ENCODE measurements around the gene SLC9A9. TPM values are rescaled to one million over a fixed set of nuclear protein-coding genes. Genes with fewer than 3 reads are reported as not detected.
A peak's percentile ranks its signal among the peaks of the same experiment; 100 is the strongest.

Gene SLC9A9
- total and polyA plus RNA-seq, 2 donors, result 20.5 to 21.2 TPM

DNA sequence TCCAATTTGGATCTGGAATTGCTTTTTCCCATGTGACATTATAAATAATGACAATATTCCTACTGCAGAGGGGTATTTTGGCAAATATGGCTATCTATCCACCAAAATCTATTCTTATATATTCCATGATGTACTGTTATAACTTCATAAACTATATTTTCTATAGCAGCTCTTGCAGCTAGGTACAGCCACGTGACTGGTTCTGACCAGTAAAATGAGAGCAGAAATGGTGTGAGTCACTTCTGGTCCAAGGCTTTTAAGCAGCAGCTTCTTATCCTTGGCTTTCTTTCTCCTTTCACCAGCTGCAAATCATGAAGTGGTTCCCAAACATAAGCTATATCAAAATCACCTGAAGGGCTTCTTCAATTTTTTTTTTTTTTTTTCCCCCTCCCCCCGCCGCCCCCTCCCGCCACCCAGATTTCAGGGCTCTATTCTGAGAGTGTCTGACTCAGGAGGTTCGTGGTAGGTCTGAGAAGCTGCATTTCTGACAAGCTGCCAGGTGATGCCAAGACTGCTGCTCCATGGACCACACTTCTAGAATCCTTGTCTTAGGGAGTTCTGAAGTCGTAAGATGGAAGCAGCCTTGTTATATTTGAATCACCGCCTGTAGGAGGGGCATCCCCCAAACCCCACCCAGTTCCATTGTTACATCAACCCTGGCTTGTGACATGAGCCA lies 371.2 kb downstream of the SLC9A9 start:
- WGBS, result 96% methylated on average over 7 of the region's 7 CpGs
- Histone ChIP-seq H3K9me3 (ENCODE audit: control insufficient read depth in 2 of 2, insufficient read depth in 1 of 2, low read length in 1 of 2) (no peaks in the 10 kb centered on the region), H3K4me1 (ENCODE audit: control insufficient read depth in 2 of 2, insufficient read depth in 2 of 2, low read length in 2 of 2) (peaks cover 0 to 11% of the 10 kb centered on the region in 2 donors), H3K27me3 (ENCODE audit: control insufficient read depth in 2 of 2, insufficient read depth in 1 of 2, low read length in 1 of 2) (no peaks in the 10 kb centered on the region), H3K4me3 (ENCODE audit: low read length in 2 of 2) (no peak overlapping the region), H3K36me3 (ENCODE audit: control insufficient read depth in 2 of 2, insufficient read depth in 2 of 2, low read length in 1 of 2) (no peaks in the 10 kb centered on the region), H3K27ac (ENCODE audit: low read depth in 1 of 2, low read length in 1 of 2) (no peak overlapping the region)
- no peak for DNase-seq (ENCODE audit: low read depth in 6 of 9, low spot score in 9 of 9)

DNA sequence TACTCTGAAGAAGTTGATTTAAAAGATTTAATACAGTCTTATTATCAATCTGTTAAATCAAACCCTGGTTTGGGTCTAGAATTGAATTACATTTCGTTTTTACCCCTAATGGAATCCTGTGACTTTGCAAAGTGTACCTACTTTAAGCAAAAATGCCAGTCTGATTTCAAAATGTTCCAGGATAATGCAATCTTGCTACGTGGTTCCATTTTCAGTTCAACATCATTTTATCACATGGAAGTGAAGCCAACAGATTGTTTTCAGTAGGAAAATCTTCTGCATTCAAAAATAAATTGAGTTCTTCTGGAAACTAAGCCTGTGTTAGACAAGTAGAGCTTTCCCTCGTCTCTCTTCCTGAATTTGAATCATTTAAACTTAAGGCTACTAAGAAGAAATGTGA lies 372.3 kb downstream of the SLC9A9 start:
- 96% methylated on average over 3 of the region's 3 CpGs for WGBS
- Histone ChIP-seq H3K27ac (ENCODE audit: low read depth in 1 of 2, low read length in 1 of 2) (no peak overlapping the region), H3K36me3 (ENCODE audit: control insufficient read depth in 2 of 2, insufficient read depth in 2 of 2, low read length in 1 of 2) (no peaks in the 10 kb centered on the region), H3K4me3 (ENCODE audit: low read length in 2 of 2) (no peak overlapping the region), H3K4me1 (ENCODE audit: control insufficient read depth in 2 of 2, insufficient read depth in 2 of 2, low read length in 2 of 2) (peaks cover 0 to 11% of the 10 kb centered on the region in 2 donors), H3K9me3 (ENCODE audit: control insufficient read depth in 2 of 2, insufficient read depth in 1 of 2, low read length in 1 of 2) (no peaks in the 10 kb centered on the region), H3K27me3 (ENCODE audit: control insufficient read depth in 2 of 2, insufficient read depth in 1 of 2, low read length in 1 of 2) (no peaks in the 10 kb centered on the region)
- no peak for DNase-seq (ENCODE audit: low read depth in 6 of 9, low spot score in 9 of 9)

DNA sequence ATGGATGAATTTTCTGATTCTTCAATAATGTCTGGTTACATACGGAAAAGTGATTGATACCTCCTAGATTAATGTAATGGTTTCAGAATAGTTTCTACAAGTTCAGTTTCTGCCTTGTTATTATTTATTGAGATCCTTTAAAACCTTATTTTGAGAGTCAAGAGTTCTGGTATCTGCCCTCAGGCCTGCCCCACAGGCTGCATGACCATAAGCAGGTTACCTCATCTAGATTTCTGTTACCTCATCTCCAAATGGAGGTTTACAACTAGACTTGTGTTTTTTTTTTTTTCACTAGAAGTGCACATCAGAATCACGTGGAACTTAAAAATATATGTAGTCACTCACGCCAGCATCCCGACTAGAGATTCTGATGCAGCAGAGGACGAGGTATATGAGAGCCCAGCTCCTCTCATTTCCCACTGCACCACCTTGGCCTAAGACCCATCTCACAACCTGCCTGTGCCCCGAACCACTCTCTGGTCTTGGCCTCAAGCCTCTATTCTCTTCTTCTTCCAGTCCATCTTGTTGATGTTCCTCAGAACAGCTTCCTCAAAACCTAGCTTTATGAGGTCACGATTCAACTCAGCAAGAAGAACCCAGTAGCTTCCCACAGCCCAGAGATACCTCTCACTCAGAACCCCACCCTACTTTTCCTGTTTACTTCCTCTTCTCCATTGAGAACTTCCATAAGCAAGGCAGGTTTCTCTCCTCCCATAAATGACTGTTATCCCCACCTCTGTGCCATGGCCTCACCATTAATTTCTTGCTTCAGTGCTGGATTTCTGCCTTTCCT lies 375.3 kb downstream of the SLC9A9 start:
- Histone ChIP-seq H3K27ac (ENCODE audit: low read depth in 1 of 2, low read length in 1 of 2) (no peak overlapping the region), H3K4me3 (ENCODE audit: low read length in 2 of 2) (no peak overlapping the region), H3K9me3 (ENCODE audit: control insufficient read depth in 2 of 2, insufficient read depth in 1 of 2, low read length in 1 of 2) (no peaks in the 10 kb centered on the region), H3K4me1 (ENCODE audit: control insufficient read depth in 2 of 2, insufficient read depth in 2 of 2, low read length in 2 of 2) (peaks cover 0 to 4% of the 10 kb centered on the region in 2 donors), H3K36me3 (ENCODE audit: control insufficient read depth in 2 of 2, insufficient read depth in 2 of 2, low read length in 1 of 2) (no peaks in the 10 kb centered on the region), H3K27me3 (ENCODE audit: control insufficient read depth in 2 of 2, insufficient read depth in 1 of 2, low read length in 1 of 2) (no peaks in the 10 kb centered on the region)
- 97% methylated on average over 7 of the region's 7 CpGs for WGBS
- no peak for DNase-seq (ENCODE audit: low read depth in 6 of 9, low spot score in 9 of 9)

DNA sequence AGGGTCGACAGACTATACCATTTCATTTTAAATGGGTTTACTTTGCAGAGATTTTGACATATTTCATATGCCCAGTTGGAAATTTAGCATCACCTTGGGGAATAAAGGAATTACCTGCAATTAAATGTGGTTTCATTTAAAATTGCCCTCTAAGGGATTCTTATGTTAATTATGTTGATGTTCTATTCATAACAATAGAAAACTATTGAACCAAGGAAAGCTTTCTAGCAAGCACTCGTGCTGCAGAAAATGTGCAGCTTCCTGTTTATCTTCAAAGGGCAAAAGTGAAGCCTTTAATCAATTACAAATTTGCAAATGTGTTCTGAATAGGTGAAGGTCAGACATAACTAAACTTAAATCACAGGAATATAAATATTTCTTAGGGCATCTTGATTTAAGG lies 376.6 kb downstream of the SLC9A9 start:
- Histone ChIP-seq H3K9me3 (ENCODE audit: control insufficient read depth in 2 of 2, insufficient read depth in 1 of 2, low read length in 1 of 2) (no peaks in the 10 kb centered on the region), H3K27me3 (ENCODE audit: control insufficient read depth in 2 of 2, insufficient read depth in 1 of 2, low read length in 1 of 2) (no peaks in the 10 kb centered on the region), H3K27ac (ENCODE audit: low read depth in 1 of 2, low read length in 1 of 2) (no peak overlapping the region), H3K4me3 (ENCODE audit: low read length in 2 of 2) (no peak overlapping the region), H3K4me1 (ENCODE audit: control insufficient read depth in 2 of 2, insufficient read depth in 2 of 2, low read length in 2 of 2) (no peaks in the 10 kb centered on the region), H3K36me3 (ENCODE audit: control insufficient read depth in 2 of 2, insufficient read depth in 2 of 2, low read length in 1 of 2) (no peaks in the 10 kb centered on the region)
- 64% methylated on average over 2 of the region's 2 CpGs for WGBS
- DNase-seq (ENCODE audit: low read depth in 6 of 9, low spot score in 9 of 9), result no peak

DNA sequence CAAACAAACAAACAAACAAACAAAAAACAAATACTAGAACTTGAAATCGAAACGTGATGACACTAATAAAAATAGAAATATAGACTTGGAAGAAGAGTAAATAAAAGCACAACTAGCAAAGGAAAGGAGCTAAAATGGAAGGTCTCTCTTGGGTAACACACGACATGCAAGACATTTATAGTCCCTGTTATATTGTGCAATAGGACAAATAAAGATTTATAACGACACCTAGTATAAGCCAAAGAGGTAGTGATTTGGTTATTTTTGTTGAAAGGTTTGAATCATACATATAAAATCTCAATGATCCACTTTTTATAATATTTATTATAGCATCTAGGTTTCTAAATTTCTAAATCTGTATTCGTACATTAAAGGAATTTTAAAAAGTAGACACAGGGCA lies 379.1 kb downstream of the SLC9A9 start:
- Histone ChIP-seq H3K27ac (ENCODE audit: low read depth in 1 of 2, low read length in 1 of 2) (no peak overlapping the region), H3K4me3 (ENCODE audit: low read length in 2 of 2) (no peak overlapping the region), H3K4me1 (ENCODE audit: control insufficient read depth in 2 of 2, insufficient read depth in 2 of 2, low read length in 2 of 2) (no peaks in the 10 kb centered on the region), H3K27me3 (ENCODE audit: control insufficient read depth in 2 of 2, insufficient read depth in 1 of 2, low read length in 1 of 2) (no peaks in the 10 kb centered on the region), H3K36me3 (ENCODE audit: control insufficient read depth in 2 of 2, insufficient read depth in 2 of 2, low read length in 1 of 2) (no peaks in the 10 kb centered on the region), H3K9me3 (ENCODE audit: control insufficient read depth in 2 of 2, insufficient read depth in 1 of 2, low read length in 1 of 2) (no peaks in the 10 kb centered on the region)
- no peak for DNase-seq (ENCODE audit: low read depth in 6 of 9, low spot score in 9 of 9)
- WGBS, result 85% methylated on average over 5 of the region's 5 CpGs

DNA sequence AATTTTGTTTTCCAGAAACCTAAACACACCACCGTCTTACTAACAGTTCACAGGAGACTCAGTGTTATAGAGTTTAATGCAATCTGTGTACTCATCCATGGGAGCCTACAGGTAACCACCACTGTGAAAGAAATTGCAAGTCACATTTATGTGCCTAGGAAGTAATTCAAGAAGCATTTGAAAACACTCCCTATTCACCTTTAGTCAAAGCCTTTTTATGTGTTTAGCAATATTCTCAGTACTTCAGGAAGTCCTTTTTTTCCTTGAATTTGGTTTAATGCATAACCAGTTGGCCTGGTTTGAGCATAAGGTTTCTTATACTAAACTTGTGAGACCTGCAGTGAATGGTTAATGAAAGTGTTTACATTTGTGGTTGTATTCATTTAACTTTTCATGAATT lies 382.6 kb downstream of the SLC9A9 start:
- Histone ChIP-seq H3K36me3 (ENCODE audit: control insufficient read depth in 2 of 2, insufficient read depth in 2 of 2, low read length in 1 of 2) (no peaks in the 10 kb centered on the region), H3K4me3 (ENCODE audit: low read length in 2 of 2) (no peak overlapping the region), H3K9me3 (ENCODE audit: control insufficient read depth in 2 of 2, insufficient read depth in 1 of 2, low read length in 1 of 2) (no peaks in the 10 kb centered on the region), H3K4me1 (ENCODE audit: control insufficient read depth in 2 of 2, insufficient read depth in 2 of 2, low read length in 2 of 2) (no peaks in the 10 kb centered on the region), H3K27ac (ENCODE audit: low read depth in 1 of 2, low read length in 1 of 2) (no peak overlapping the region), H3K27me3 (ENCODE audit: control insufficient read depth in 2 of 2, insufficient read depth in 1 of 2, low read length in 1 of 2) (no peaks in the 10 kb centered on the region)
- no peak for DNase-seq (ENCODE audit: low read depth in 6 of 9, low spot score in 9 of 9)
- WGBS, result 96% methylated on average over 1 of the region's 1 CpG

DNA sequence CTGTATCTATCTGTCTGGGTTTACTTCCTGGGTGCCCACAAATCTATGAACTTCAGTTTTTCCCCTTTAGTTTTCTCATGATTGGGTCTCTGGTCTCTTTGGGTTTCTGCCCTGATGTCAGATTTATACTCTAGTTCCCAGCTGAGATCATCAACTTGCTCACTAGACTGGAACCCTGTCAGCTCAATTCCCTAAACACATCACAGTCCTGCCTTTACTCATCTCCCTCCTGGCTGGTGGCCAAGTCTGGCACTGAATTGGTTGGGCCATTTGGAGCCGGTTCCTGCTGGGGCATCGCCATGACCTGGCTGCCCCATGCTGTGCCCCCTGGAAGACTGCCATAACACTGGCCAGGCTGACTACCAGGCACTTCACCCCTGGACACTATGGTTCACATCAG lies 383.4 kb downstream of the SLC9A9 start:
- 95% methylated on average over 2 of the region's 2 CpGs for WGBS
- no peak for DNase-seq (ENCODE audit: low read depth in 6 of 9, low spot score in 9 of 9)
- no peaks in the 10 kb centered on the region for H3K36me3 ChIP-seq (ENCODE audit: control insufficient read depth in 2 of 2, insufficient read depth in 2 of 2, low read length in 1 of 2)
- no peaks in the 10 kb centered on the region for H3K27me3 ChIP-seq (ENCODE audit: control insufficient read depth in 2 of 2, insufficient read depth in 1 of 2, low read length in 1 of 2)
- no peaks in the 10 kb centered on the region for H3K9me3 ChIP-seq (ENCODE audit: control insufficient read depth in 2 of 2, insufficient read depth in 1 of 2, low read length in 1 of 2)
- H3K4me3 ChIP-seq (ENCODE audit: low read length in 2 of 2), result no peak overlapping the region
- H3K4me1 ChIP-seq (ENCODE audit: control insufficient read depth in 2 of 2, insufficient read depth in 2 of 2, low read length in 2 of 2), result no peaks in the 10 kb centered on the region
- H3K27ac ChIP-seq (ENCODE audit: low read depth in 1 of 2, low read length in 1 of 2), result no peak overlapping the region

DNA sequence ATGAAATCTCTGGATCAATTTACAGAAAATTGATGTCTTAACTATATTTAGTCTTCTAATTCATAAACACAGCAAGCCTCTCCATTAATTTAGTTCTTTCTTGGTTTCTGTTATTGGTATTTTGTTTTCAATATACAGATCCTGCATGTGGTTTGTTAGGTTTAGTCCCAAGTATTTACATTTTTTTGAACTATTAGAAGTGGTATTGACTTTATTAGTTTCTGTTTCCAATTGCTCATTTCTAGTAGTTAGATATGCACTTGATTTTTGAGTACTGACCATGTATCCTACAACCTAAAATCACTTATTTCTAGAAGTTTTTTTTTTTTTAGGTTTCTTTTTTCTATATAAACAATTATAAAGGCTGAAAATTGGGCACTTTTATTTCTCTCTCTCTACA lies 392.8 kb downstream of the SLC9A9 start:
- Histone ChIP-seq H3K4me1 (ENCODE audit: control insufficient read depth in 2 of 2, insufficient read depth in 2 of 2, low read length in 2 of 2) (no peaks in the 10 kb centered on the region), H3K9me3 (ENCODE audit: control insufficient read depth in 2 of 2, insufficient read depth in 1 of 2, low read length in 1 of 2) (no peaks in the 10 kb centered on the region), H3K36me3 (ENCODE audit: control insufficient read depth in 2 of 2, insufficient read depth in 2 of 2, low read length in 1 of 2) (no peaks in the 10 kb centered on the region), H3K27me3 (ENCODE audit: control insufficient read depth in 2 of 2, insufficient read depth in 1 of 2, low read length in 1 of 2) (no peaks in the 10 kb centered on the region), H3K27ac (ENCODE audit: low read depth in 1 of 2, low read length in 1 of 2) (no peak overlapping the region), H3K4me3 (ENCODE audit: low read length in 2 of 2) (no peak overlapping the region)
- no peak for DNase-seq (ENCODE audit: low read depth in 6 of 9, low spot score in 9 of 9)

DNA sequence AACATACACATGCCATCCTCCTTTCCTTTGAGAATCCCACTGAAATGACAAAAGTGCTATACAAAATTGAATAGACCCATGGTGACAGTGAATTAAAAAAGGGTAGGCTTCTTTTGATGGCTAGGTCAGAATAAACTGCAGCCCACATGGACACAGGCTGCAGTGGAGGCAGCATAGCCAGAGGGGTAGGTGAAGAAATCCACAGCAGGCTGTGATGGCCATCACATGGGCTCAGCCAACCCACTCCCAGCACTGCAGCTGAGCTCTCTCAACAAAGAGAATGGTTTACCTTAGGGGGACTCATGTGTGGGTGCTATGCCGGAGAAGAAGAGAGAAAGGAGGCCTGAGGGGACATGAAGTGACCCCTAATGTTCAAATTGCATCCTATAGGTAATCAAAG lies 397.6 kb downstream of the SLC9A9 start:
- Histone ChIP-seq H3K27ac (ENCODE audit: low read depth in 1 of 2, low read length in 1 of 2) (no peak overlapping the region), H3K4me1 (ENCODE audit: control insufficient read depth in 2 of 2, insufficient read depth in 2 of 2, low read length in 2 of 2) (no peaks in the 10 kb centered on the region), H3K9me3 (ENCODE audit: control insufficient read depth in 2 of 2, insufficient read depth in 1 of 2, low read length in 1 of 2) (no peaks in the 10 kb centered on the region), H3K27me3 (ENCODE audit: control insufficient read depth in 2 of 2, insufficient read depth in 1 of 2, low read length in 1 of 2) (no peaks in the 10 kb centered on the region), H3K4me3 (ENCODE audit: low read length in 2 of 2) (no peak overlapping the region), H3K36me3 (ENCODE audit: control insufficient read depth in 2 of 2, insufficient read depth in 2 of 2, low read length in 1 of 2) (no peaks in the 10 kb centered on the region)
- DNase-seq (ENCODE audit: low read depth in 6 of 9, low spot score in 9 of 9), result peak in 1 of 9 donors; percentile 46
- 100% methylated on average over 1 of the region's 1 CpG for WGBS
